ENCODE results near the gene KIAA0753.

DNA sequence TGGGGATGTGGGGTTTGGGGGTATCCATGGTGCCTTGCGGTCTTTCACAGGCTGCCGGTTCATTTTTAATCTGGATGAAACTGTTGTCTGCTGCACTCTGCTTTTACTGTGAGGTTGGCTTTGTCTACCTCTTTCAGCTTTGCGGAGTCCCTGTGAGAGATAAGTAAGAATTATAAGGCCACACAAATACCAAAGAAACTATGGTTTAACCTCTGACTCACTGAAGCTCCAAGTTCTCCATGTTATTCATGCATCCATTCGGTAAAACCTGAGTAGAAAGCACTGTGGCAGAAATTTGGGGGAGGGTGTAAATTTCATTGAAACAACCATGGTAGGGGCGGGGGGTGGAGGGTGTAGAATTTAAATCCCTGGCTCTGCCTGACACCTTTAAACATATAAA lies 30.5 kb downstream of the KIAA0753 start:
- TF ChIP-seq, protein P1, sequence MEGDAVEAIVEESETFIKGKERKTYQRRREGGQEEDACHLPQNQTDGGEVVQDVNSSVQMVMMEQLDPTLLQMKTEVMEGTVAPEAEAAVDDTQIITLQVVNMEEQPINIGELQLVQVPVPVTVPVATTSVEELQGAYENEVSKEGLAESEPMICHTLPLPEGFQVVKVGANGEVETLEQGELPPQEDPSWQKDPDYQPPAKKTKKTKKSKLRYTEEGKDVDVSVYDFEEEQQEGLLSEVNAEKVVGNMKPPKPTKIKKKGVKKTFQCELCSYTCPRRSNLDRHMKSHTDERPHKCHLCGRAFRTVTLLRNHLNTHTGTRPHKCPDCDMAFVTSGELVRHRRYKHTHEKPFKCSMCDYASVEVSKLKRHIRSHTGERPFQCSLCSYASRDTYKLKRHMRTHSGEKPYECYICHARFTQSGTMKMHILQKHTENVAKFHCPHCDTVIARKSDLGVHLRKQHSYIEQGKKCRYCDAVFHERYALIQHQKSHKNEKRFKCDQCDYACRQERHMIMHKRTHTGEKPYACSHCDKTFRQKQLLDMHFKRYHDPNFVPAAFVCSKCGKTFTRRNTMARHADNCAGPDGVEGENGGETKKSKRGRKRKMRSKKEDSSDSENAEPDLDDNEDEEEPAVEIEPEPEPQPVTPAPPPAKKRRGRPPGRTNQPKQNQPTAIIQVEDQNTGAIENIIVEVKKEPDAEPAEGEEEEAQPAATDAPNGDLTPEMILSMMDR (IDR thresholded peaks at IDR 0.05): no peak
- TF ChIP-seq POLR2A (IDR thresholded peaks at IDR 0.05) (no peak), POLR2AphosphoS5 (IDR thresholded peaks at IDR 0.05) (no peak), EP300 (IDR thresholded peaks at IDR 0.05) (no peak)

Data from gastroesophageal sphincter (tissue), 3 donors.